HCT116 (cell line): Measurements from ENCODE around the gene PI16. TPM values are rescaled to one million over a fixed set of nuclear protein-coding genes. Genes with fewer than 3 reads are reported as not detected.

Source experiments
- ATAC-seq: fragments of 200-7000 bp; cut with Tn5 transposase; 2 replicates; pipeline ENCODE4 v1.9.1; 2020; ENCODE audit warnings: mild to moderate bottlenecking, moderate library complexity
- BruUV-seq: library from RNA; stranded (reverse); fragments of 400-500 nt; replicated peaks from 2 replicates; lab custom pipeline; 2021; lab: Mats Ljungman, UMichigan
- CTCF ChIA-PET: fragments of 300-600 bp; sonication (Branson Sonifier 250); formaldehyde crosslinking; loops from one replicate; lab custom pipeline; 2021; ENCODE audit warnings: antibody characterized with exemption; lab: Charles Lee
- POLR2A ChIA-PET: fragments of 300-600, 350-600 bp; sonication (Branson Sonifier 250); formaldehyde crosslinking; loops from one replicate; lab custom pipeline; 2021; ENCODE audit warnings: antibody characterized with exemption; lab: Charles Lee
- RAD21 ChIA-PET, 2 experiments: fragments of 300-600 bp; sonication (Branson Sonifier 250); formaldehyde crosslinking; loops; one replicate each; lab custom pipeline; 2023; ENCODE audit warnings: low total read pairs in 2 of 2; ENCODE audit not compliant: uncharacterized antibody in 2 of 2, unreplicated experiment in 2 of 2, low non-redundant PET in 1 of 2; lab: Charles Lee
- DNase-seq: peaks from one replicate; pipeline ENCODE4 v3.0.0-alpha.2; 2010; ENCODE audit warnings: low read depth, low spot score
- H2AFZ ChIP-seq: fragments of 200-600 bp; shearing (Covaris generic), sonication (generic); 2 replicates; pipeline ENCODE4 v1.6.1; 2017; ENCODE audit warnings: low read depth, mixed run types, mixed read lengths, antibody characterized with exemption, low read length; ENCODE audit not compliant: poor library complexity, severe bottlenecking
- H3K27ac ChIP-seq: 2 replicates; pipeline ENCODE4 v1.5.1; 2012; ENCODE audit warnings: low read depth, low read length
- H3K27me3 ChIP-seq: fragments of 200-600 bp; sonication (generic); 2 replicates; pipeline ENCODE4 v1.6.1; 2016; ENCODE audit warnings: mixed run types, low read length, mixed read lengths; ENCODE audit not compliant: insufficient read depth
- H3K36me3 ChIP-seq, 2 experiments: fragments of 200-500 bp in 1 of 2; fragments of 200-600 bp in 1 of 2; sonication (Bioruptor generic) in 1 of 2; sonication (generic) in 1 of 2; 2 replicates each; pipeline versions ENCODE4 v1.5.1 to v1.6.1; 2014 to 2016; ENCODE audit warnings: low read length in 2 of 2, inconsistent platforms in 1 of 2, mixed read lengths in 1 of 2, mixed run types in 1 of 2; ENCODE audit not compliant: insufficient read depth in 2 of 2, control insufficient read depth in 1 of 2
- H3K4me1 ChIP-seq, 2 experiments: fragments of 200-600 bp in 1 of 2; sonication (generic) in 1 of 2; 2 replicates each; pipeline versions ENCODE4 v1.5.1 to v1.6.1; 2012 to 2017; ENCODE audit warnings: low read length in 2 of 2, inconsistent platforms in 1 of 2, mild to moderate bottlenecking in 1 of 2, mixed read lengths in 1 of 2, mixed run types in 1 of 2, moderate library complexity in 1 of 2; ENCODE audit not compliant: insufficient read depth in 2 of 2, control insufficient read depth in 1 of 2
- H3K4me2 ChIP-seq: fragments of 200-600 bp; sonication (generic); 2 replicates; pipeline ENCODE4 v1.6.1; 2017; ENCODE audit warnings: mixed run types, low read length, mixed read lengths
- H3K4me3 ChIP-seq, 2 experiments: fragments of 200-600 bp in 1 of 2; sonication (generic) in 1 of 2; replicated peaks in 1 of 2; 2 replicates each; pipeline ENCODE4 v1.5.1; 2011 to 2016; ENCODE audit warnings: low read length in 2 of 2, control low read depth in 1 of 2, low read depth in 1 of 2, mild to moderate bottlenecking in 1 of 2, mixed read lengths in 1 of 2, mixed run types in 1 of 2
- H3K79me2 ChIP-seq: fragments of 200-600 bp; sonication (generic); 2 replicates; pipeline ENCODE4 v1.6.1; 2017; ENCODE audit warnings: mild to moderate bottlenecking, mixed run types, low read length, moderate library complexity, mixed read lengths; ENCODE audit not compliant: insufficient read depth
- H3K9ac ChIP-seq: fragments of 200-600 bp; sonication (generic); 2 replicates; pipeline ENCODE4 v1.6.1; 2016; ENCODE audit warnings: low read length, mixed read lengths
- H3K9me2 ChIP-seq: fragments of 200-600 bp; sonication (generic), shearing (Covaris generic); 2 replicates; pipeline ENCODE4 v1.6.1; 2017; ENCODE audit warnings: mixed run types, mild to moderate bottlenecking, moderate library complexity; ENCODE audit not compliant: insufficient read depth
- H3K9me3 ChIP-seq, 2 experiments: fragments of 200-500 bp in 1 of 2; fragments of 200-600 bp in 1 of 2; sonication (Bioruptor generic) in 1 of 2; sonication (generic) in 1 of 2; 2 replicates each; pipeline ENCODE4 v1.6.1; 2014 to 2017; ENCODE audit warnings: low read length in 2 of 2, mixed read lengths in 2 of 2, inconsistent platforms in 1 of 2, low read depth in 1 of 2, mild to moderate bottlenecking in 1 of 2, mixed run types in 1 of 2, moderate library complexity in 1 of 2; ENCODE audit not compliant: control insufficient read depth in 1 of 2, insufficient read depth in 1 of 2
- H4K20me1 ChIP-seq: fragments of 200-600 bp; sonication (generic), shearing (Covaris generic); 2 replicates; pipeline ENCODE4 v1.6.1; 2017; ENCODE audit warnings: mixed run types, mild to moderate bottlenecking, moderate library complexity; ENCODE audit not compliant: insufficient read depth
- CBX3 ChIP-seq: IDR thresholded peaks from 2 replicates; pipeline ENCODE4 v1.6.1; 2012; ENCODE audit warnings: low read depth
- EGR1 ChIP-seq: IDR thresholded peaks from 2 replicates; pipeline ENCODE4 v1.6.1; 2012; ENCODE audit warnings: low read depth
- ELF1 ChIP-seq: IDR thresholded peaks from 2 replicates; pipeline ENCODE4 v1.6.1; 2012; ENCODE audit warnings: low read depth, borderline replicate concordance
- EZH2 ChIP-seq: fragments of 200-600 bp; sonication (generic); IDR thresholded peaks from 2 replicates; pipeline ENCODE4 v1.6.1; 2017; ENCODE audit warnings: antibody characterized with exemption, mixed run types
- JUND ChIP-seq: IDR thresholded peaks from 2 replicates; pipeline ENCODE4 v1.6.1; 2012
- POLR2A ChIP-seq: IDR thresholded peaks from 2 replicates; pipeline ENCODE4 v1.7.0; 2011; ENCODE audit warnings: borderline replicate concordance; ENCODE audit not compliant: insufficient read depth, insufficient read length; ENCODE audit errors: extremely low read depth
- POLR2AphosphoS5 ChIP-seq: IDR thresholded peaks from 2 replicates; pipeline ENCODE4 v1.6.1; 2011; ENCODE audit warnings: mild to moderate bottlenecking, low read depth, low read length, moderate library complexity
- RAD21 ChIP-seq: IDR thresholded peaks from 2 replicates; pipeline ENCODE4 v1.6.1; 2012; ENCODE audit warnings: low read depth, mild to moderate bottlenecking
- SIN3A ChIP-seq: IDR thresholded peaks from 2 replicates; pipeline ENCODE4 v1.6.1; 2012; ENCODE audit warnings: low read depth
- SRF ChIP-seq: IDR thresholded peaks from 2 replicates; pipeline ENCODE4 v1.6.1; 2012; ENCODE audit warnings: low read depth
- TCF7L2 ChIP-seq: IDR thresholded peaks from 2 replicates; pipeline ENCODE4 v1.7.0; 2011; ENCODE audit warnings: borderline replicate concordance, inconsistent platforms; ENCODE audit not compliant: insufficient read depth, insufficient read length; ENCODE audit errors: extremely low read depth
- YY1 ChIP-seq: IDR thresholded peaks from 2 replicates; pipeline ENCODE4 v1.6.1; 2011; ENCODE audit warnings: low read length, low read depth, moderate library complexity, mild to moderate bottlenecking; ENCODE audit not compliant: insufficient replicate concordance; ENCODE audit errors: extremely low read depth
- ZFX ChIP-seq: fragments of 450-650 bp; IDR thresholded peaks from 2 replicates; pipeline ENCODE4 v1.6.1; 2017
- ZNF274 ChIP-seq: fragments of 200-500 bp; sonication (Bioruptor generic); IDR thresholded peaks from 2 replicates; pipeline ENCODE4 v1.6.1; 2014; ENCODE audit warnings: mild to moderate bottlenecking, low read depth, low read length, inconsistent platforms
- intact Hi-C: fragments of 100-400 bp; cut with micrococcal nuclease; formaldehyde crosslinking; loops from 2 replicates; pipeline ENCODE4 v1.10.0; 2022
- total RNA-seq: library from RNA; stranded (reverse); gene quantifications from one replicate; pipeline ENCODE4 v1.2.1, GENCODE V29; 2021; ENCODE audit not compliant: unreplicated experiment
- TF ChIP-seq, protein P1 (sequence below): IDR thresholded peaks from 2 replicates; pipeline ENCODE4 v1.6.1; 2012
- TF ChIP-seq, protein P2 (sequence below): IDR thresholded peaks from 2 replicates; pipeline ENCODE4 v1.6.1; 2012
- TF ChIP-seq, protein P3 (sequence below), 3 experiments: fragments of 200-600 bp in 1 of 3; sonication (generic) in 1 of 3; IDR thresholded peaks in 2 of 3; conservative IDR thresholded peaks in 1 of 3; 2 replicates each; pipeline ENCODE4 v1.5.1; 2012 to 2017; ENCODE audit warnings: low read depth in 2 of 3, low read length in 2 of 3, antibody characterized with exemption in 1 of 3, borderline replicate concordance in 1 of 3, control low read depth in 1 of 3, mild to moderate bottlenecking in 1 of 3, mixed read lengths in 1 of 3, mixed run types in 1 of 3, moderate library complexity in 1 of 3; ENCODE audit not compliant: insufficient read depth in 1 of 3

The PI16 gene
- total RNA-seq, 1 experiment from 2014 or later = 0.59 TPM

DNA sequence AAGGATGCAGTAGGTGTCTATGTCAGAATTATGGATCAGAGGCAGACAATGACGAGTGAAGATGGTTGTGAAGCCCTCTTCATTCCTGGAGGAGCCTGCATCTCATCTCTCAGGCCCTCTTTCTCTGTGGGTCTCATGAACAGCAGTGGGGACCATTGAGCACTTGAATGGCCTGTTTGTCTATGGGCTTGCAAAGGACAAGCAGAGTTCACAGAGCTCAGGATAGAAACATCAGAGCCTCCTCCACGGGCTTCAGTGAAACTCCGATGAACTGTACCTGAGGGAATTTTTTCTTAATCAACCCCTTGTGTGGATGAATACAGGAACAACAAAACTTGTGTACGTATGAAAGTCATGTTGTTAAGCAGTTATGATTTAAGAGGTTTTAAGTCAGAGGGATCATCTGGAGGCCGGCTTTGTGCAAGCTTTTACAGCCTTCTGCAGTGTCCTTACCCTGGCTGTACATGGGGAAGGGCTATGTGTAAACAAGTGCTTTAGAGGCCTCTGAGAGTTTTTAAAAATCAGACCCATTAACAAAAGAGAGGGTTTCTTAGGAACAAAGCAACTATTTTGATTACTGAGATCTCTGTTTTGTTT is 29.7 kb upstream of the PI16 start:
- Histone ChIP-seq H3K4me2 (no peak overlapping the region), H3K9me3 (no peaks in the 10 kb centered on the region), H3K79me2 (no peaks in the 10 kb centered on the region), H3K36me3 (peaks cover 0 to 2% of the 10 kb centered on the region in 2 experiments; a peak in 1 of 4 replicates), H3K4me3 (no peak overlapping the region), H3K9me2 (no peaks in the 10 kb centered on the region), H4K20me1 (no peaks in the 10 kb centered on the region), H3K27me3 (no peaks in the 10 kb centered on the region), H3K27ac (no peak overlapping the region), H3K4me1 (peaks cover 3 to 5% of the 10 kb centered on the region in 2 experiments; a peak in 3 of 4 replicates), H2AFZ (no peak overlapping the region), H3K9ac (no peak overlapping the region)
- ATAC-seq (no peak), DNase-seq (no peak)
- BruUV-seq = no TSS peak
- CTCF ChIA-PET = no interaction called here
- RAD21 ChIA-PET = no interaction called here
- intact Hi-C loops = no loop called here
- no peak for TF ChIP-seq CBX3
- no peak for TF ChIP-seq POLR2AphosphoS5
- no peak for TF ChIP-seq EZH2
- TF ChIP-seq SRF = no peak
- no peak for TF ChIP-seq EGR1
- TF ChIP-seq, protein P1, sequence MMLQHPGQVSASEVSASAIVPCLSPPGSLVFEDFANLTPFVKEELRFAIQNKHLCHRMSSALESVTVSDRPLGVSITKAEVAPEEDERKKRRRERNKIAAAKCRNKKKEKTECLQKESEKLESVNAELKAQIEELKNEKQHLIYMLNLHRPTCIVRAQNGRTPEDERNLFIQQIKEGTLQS = no peak
- TF ChIP-seq, protein P2, sequence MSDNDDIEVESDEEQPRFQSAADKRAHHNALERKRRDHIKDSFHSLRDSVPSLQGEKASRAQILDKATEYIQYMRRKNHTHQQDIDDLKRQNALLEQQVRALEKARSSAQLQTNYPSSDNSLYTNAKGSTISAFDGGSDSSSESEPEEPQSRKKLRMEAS = no peak
- no peak for TF ChIP-seq ZFX
- TF ChIP-seq ELF1 = no peak
- no peak for TF ChIP-seq JUND
- TF ChIP-seq, protein P3, sequence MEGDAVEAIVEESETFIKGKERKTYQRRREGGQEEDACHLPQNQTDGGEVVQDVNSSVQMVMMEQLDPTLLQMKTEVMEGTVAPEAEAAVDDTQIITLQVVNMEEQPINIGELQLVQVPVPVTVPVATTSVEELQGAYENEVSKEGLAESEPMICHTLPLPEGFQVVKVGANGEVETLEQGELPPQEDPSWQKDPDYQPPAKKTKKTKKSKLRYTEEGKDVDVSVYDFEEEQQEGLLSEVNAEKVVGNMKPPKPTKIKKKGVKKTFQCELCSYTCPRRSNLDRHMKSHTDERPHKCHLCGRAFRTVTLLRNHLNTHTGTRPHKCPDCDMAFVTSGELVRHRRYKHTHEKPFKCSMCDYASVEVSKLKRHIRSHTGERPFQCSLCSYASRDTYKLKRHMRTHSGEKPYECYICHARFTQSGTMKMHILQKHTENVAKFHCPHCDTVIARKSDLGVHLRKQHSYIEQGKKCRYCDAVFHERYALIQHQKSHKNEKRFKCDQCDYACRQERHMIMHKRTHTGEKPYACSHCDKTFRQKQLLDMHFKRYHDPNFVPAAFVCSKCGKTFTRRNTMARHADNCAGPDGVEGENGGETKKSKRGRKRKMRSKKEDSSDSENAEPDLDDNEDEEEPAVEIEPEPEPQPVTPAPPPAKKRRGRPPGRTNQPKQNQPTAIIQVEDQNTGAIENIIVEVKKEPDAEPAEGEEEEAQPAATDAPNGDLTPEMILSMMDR (IDR thresholded peaks at IDR 0.05 in 2 of 3, conservative IDR thresholded peaks at IDR 0.05 in 1 of 3; ENCODE audit: borderline replicate concordance in 1 of 3, insufficient read depth in 1 of 3, low read depth in 2 of 3, low read length in 2 of 3) = no peak
- TF ChIP-seq ZNF274 = no peak
- TF ChIP-seq RAD21 = no peak
- TF ChIP-seq YY1 = no peak
- TF ChIP-seq TCF7L2 = no peak
- no peak for TF ChIP-seq POLR2A
- TF ChIP-seq SIN3A = no peak
- POLR2A ChIA-PET = no interaction called here
